Cardiac septum (tissue), 1 donor: ENCODE data around the gene IL1R2. TPM values are rescaled to one million over a fixed set of nuclear protein-coding genes. Genes with fewer than 3 reads are reported as not detected.

Experiments
- DNase-seq: peaks from one replicate; pipeline ENCODE4 v3.0.0-alpha.2; 2020; ENCODE audit warnings: low spot score
- intact Hi-C: fragments of 100-400 bp; cut with DNase I; formaldehyde crosslinking; loops from one replicate; pipeline ENCODE4 v1.14.0; 2022
- total RNA-seq: library from RNA; stranded (reverse); fragmentation: NEBNext Ultra II Directional; extraction: Animal tissue kit (Norgen Biotek cat#: 25700); gene quantifications from one replicate; pipeline ENCODE4 v1.2.1, GENCODE V29; 2021
- donor health status: DM: no; HTN: no; CAD: no.

Gene IL1R2
- total RNA-seq, 1 donor from 2014 or later, result 1.0 TPM

DNA sequence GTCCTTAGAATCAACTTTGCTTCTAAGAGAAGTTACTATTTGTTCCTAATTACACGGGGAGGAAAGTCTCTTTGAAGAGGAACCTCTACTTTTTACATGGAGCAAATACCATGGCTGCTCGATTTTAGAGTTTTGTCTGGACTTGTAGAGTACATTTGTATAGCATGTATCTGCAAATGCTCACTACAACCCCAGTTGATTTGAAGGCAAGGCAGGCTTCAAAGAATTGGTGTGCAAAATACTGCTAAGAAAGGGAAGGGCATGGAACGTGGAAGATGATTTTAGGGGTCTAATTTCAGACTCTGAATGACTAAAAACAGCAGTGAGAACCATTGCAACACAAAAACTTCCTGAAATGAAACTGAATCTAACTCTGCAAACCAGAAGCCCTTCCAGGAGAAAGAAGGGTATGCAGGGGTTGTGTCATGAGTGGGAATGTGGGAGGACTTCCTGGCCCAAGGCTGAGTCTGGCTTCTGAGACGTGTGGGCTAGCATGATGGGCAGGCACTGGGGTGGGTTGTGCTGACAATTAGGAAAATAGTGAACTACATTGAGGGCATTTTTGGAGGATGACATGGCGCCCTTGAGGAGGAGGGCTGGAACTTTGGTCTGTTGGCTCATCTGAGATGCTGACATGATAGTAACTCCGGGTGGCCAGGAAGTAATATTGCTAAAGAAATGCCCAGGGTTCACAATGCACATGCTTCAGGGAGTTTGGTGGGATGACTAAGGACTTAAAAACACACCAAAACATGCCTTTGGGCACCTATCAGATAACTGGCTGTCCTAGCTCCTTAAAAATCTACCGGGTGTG lies 18.9 kb upstream of the IL1R2 start:
- intact Hi-C loops, result no loop called here
- peak; percentile 66 for DNase-seq

DNA sequence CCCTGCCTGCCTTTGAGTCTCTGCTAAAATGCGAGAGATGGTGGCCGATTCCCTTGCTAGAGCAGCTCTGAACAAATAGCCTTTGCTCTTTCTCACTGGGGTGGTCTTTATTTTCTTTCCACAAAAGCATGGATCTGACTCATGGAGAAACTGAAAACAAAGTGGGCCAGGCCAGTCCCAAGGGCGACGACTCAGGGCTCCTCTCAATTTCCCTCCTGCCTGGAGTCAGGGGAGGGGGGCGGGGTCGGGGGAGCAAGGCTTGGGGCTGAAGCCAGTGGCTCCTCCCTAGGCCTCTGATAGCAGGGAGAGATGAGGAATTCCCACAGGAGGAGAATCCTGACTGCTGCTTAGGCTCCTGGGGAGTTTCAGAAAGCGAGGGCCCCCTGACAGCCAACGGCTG lies 17.1 kb upstream of the IL1R2 start:
- DNase-seq, result peak; percentile 59
- intact Hi-C loops, result no loop called here

DNA sequence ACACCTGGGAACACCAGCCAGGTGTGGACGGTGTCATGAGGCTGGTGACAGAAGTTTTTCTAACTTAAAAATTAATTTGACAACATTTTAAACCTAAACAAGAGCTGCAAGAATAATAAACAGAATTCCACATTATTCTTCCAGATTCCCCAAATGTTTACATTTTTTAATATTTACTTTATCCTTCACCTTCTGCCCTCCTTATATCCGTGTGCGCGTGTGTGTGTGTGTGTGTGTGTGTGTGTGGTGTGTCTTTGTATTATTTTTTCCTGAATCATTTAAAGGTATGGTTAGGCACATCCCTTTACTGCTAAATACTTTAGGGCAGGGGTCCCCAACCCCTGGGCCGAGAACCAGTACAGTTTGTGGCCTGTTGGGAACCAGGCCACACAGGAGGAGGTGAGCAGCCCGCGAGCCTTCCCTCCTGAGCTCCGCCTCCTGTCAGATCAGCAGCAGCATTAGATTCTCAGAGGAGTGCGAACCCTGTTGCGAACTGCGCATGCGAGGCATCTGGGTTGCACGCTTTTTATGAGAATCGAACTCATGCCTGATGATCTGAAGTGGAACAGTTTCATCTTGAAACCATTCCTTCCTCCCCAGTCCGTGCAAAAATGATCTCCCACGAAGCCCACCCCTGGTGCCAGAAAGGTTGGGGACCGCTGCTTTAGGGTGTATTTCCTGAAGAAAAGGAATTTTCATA lies 16.4 kb upstream of the IL1R2 start:
- no peak for DNase-seq
- intact Hi-C loops, result no loop called here

DNA sequence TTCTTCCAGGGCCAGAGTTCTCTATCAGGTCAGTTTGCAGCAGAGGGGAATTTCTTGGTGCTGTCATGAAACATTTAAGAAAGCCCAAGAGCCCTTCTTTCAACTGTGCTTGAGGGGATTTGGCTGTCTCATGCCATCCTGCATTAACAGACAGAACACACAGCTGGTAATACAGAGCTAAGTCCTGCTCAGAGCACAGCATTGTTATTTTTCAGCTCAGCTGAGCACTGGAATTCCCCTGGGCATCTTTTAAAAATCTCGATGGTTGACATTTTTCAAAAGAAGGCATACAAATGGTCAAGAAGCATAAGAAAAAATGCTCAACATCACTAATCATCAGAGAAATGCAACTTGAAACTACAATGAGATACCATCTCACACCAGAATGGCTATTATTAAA lies 14.9 kb upstream of the IL1R2 start:
- DNase-seq, result no peak
- intact Hi-C loops, result no loop called here

DNA sequence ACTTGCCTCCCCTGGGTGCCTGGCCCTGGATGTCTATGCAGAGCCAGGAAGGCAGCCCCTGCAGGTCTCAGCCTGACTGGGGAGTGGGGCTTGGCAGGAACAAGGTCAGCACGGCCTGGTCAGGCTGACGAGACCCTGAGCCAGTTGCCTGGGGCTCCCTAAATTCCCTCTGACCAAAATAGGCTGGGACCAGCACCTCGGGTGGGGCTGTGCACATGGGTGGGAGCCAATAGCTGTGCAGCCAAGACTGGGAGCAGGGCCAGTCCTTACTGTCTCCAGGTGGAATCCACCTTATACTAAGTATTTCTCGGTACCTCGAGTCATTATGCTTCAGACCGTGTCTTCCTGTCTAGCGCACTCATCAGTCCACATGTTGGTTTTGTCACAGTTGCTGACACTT lies 11.4 kb upstream of the IL1R2 start:
- intact Hi-C loops, result loop anchor here (10.0 kb wide), 1 partner anchor 96 kb away; no protein-coding TSS in a partner anchor
- DNase-seq, result peak; percentile 65

DNA sequence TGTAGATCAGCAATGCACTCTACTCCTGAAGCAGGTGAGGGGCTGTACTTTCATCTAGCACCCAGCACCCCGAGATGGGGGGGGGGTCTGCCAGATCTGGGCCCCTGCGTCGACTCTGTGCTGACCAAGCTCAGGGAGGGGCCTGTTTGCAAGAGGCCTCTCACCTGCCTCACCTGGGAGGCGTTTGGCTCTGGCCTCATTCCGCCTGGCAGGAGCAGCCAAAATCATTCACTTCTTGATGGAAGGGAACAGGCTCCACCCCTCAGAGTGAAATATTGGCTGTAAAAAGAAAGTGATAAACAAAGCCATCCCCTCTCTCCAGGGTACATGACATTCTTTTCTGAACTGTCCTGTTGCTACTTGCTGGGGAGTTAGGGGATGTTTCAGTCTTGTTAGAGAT lies 10.7 kb upstream of the IL1R2 start:
- intact Hi-C loops, result loop anchor here (10.0 kb wide), 1 partner anchor 96 kb away; no protein-coding TSS in a partner anchor
- DNase-seq, result no peak

DNA sequence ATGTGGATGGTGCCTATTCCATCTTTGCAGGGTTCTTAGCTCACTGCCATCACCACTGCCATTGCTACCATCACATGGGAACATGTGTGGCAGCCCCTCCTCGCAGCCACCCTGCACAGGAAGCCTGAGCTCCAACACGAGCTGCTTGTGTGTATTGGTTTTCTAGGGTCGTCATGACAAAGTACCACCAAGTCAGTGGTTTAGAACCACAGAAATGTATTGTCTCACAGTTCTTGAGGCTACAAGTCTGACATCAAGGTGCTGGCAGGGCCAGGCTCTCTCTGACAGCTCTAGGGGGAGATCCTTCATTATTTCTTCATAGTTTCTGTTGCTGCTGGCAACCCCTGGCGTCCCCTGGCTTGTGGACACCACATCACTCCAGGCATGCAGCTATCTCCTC lies 10.3 kb upstream of the IL1R2 start:
- intact Hi-C loops, result loop anchor here (10.0 kb wide), 1 partner anchor 97 kb away; no protein-coding TSS in a partner anchor
- peak; percentile 57 for DNase-seq

DNA sequence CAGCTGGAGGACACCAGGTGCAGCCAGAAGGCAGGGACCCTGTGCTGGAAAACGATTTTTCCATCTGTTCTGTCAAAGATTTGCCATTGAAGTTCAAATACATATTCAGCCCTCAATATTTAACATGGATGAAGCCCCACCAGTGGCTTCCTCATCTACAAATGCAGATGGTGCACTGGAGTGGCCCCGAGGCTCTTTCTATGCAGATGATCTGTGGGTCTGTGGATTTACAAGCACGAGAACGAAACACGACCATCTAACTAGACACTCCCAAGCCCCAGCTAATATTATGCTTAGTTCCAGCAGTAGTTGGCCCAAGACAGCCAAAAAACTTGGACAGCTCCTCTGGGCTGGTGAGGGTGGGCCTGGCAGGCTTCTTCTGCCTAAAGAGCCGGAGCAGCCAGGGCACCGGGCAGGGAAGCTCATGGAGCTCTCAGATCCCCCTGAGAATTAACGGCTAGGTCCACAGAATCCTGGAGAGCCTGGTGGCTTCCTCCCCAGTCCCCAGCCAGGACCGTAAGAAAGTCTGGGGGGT lies 9.2 kb upstream of the IL1R2 start:
- peak; percentile 35 for DNase-seq
- intact Hi-C loops, result loop anchor here (10.0 kb wide), 1 partner anchor 98 kb away; no protein-coding TSS in a partner anchor

DNA sequence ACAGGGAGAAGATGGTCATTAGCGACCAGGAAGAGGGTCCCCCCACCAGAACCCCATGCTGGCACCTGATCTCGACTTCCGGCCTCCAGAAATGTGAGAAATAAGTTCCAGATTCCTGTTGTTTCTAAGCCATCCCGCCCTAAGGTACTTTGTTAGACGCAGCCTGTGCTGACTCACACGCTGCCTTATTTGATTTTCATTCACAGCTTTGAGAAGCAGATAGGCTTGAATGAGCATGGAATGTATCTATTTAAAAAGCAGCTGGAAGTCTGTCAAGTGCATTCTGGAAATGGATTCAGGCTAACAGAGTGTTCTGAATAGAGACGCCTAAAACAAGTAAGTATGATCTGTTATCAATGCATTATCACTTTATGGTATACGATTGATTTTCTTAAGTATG lies 8.3 kb upstream of the IL1R2 start:
- intact Hi-C loops, result loop anchor here (10.0 kb wide), 1 partner anchor 99 kb away; no protein-coding TSS in a partner anchor
- no peak for DNase-seq

DNA sequence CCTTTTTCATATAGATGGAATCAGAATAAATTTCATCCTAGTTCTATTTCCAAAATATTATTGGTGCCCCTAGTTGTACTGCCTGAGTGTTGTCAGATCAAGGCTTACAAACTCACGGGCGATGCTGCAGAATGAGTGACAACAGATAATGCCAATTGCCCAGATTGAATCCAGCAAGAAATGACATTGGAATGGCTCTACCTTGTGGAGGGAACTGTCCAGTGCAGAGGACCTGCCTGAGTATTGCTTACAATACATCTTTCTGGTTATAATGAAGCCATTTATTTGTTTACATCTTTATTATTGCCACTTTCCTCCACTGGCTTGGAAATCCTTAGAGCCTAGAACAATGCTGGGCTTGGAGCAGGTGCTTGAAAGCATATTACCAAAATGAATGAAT lies 7.8 kb upstream of the IL1R2 start:
- no peak for DNase-seq
- intact Hi-C loops, result loop anchor here (10.0 kb wide), 1 partner anchor 99 kb away; no protein-coding TSS in a partner anchor

DNA sequence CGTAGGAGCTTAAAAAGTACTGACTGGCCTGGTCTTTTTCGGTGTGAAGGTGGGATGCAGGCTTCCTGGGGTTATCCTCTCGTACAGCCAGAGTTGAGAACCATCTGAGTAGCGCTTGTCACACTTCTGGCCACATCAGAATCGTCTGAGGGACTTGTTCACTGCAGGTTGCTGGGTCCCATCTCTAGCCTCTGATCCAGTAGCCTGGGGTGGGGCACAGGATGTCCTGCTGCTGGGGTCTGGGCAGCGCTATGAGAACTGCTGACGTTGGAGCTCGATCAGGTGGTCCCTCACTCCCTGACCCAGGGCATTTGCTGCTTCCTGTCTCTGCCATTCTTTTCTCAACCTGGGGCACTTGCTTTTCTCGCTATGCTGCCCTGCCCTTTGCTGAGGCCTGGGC lies 7.1 kb upstream of the IL1R2 start:
- intact Hi-C loops, result loop anchor here (10.0 kb wide), 1 partner anchor 100 kb away; no protein-coding TSS in a partner anchor
- DNase-seq, result no peak

DNA sequence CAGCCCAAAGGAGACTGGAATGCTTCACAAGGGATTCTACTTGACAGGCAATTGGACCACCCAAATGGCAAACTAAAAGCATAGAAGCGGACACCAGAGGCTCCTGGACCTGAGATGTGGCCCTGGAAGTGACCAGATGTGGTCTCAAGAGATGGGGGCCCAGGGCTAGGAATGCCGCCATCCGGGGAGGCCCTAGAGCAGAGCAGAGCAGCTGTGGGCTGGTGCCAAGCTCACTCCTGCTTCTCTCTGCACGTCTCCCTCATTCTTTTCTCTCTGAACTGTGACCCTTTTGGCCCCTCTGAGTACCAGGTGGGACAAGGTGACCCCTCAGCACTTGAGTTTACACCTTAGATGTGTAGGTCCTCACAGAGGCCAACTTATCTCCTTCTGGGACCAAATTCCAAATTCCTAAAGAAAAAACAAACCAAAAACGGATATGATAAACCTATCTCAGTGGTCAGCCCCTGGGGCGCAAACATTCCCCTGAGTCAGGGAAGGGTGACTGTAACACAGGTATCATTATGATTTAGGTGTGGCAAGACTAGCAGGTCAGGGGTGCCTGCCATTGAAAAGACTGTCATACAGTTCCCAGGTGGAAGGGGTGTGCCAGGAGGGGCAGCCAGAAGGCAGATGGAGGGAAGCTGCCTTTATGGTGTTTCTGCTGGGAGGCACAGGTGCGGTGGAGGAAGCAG lies 6.5 kb upstream of the IL1R2 start:
- peak; percentile 29 for DNase-seq
- intact Hi-C loops, result loop anchor here (10.0 kb wide), 1 partner anchor 100 kb away; no protein-coding TSS in a partner anchor

DNA sequence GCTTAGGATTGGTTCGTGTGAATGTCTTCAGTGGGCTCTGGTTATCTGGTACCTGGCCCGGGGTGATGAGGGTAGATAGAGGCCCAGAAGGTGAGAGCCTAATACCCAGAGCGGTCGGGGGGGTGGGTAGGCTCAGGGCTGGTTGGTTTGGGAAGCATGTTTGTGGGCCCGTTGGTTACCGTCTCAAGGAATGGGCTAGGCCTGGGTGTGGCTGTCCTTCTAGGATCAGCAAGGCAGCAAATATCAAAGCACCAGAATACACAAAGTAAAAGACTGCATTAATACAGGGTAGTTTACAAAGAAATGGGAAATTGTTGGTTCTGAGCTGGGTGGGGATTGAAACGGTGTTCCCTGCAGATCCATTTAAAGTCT lies 6.0 kb upstream of the IL1R2 start:
- intact Hi-C loops, result loop anchor here (10.0 kb wide), 1 partner anchor 101 kb away; no protein-coding TSS in a partner anchor
- DNase-seq, result no peak

DNA sequence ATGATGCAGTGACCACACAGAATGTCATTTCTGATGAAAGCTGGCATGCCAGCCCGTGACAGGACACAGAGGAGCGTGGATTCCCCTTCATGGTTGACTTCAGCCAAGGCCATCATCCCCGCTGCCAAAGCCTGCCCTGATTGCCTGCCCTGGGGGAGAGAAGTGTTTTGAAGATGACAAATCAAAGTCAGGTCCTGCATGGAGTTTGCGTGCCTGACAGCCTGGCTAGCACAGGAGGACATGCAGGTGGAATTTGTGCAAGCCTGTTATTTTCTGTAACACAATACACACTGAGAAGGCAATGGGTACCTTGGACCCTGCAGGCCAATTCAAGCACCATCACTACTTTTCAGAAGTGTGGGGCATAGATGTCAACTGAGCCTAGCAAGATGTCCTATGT lies 5.4 kb upstream of the IL1R2 start:
- intact Hi-C loops, result loop anchor here (10.0 kb wide), 1 partner anchor 102 kb away; no protein-coding TSS in a partner anchor
- no peak for DNase-seq

DNA sequence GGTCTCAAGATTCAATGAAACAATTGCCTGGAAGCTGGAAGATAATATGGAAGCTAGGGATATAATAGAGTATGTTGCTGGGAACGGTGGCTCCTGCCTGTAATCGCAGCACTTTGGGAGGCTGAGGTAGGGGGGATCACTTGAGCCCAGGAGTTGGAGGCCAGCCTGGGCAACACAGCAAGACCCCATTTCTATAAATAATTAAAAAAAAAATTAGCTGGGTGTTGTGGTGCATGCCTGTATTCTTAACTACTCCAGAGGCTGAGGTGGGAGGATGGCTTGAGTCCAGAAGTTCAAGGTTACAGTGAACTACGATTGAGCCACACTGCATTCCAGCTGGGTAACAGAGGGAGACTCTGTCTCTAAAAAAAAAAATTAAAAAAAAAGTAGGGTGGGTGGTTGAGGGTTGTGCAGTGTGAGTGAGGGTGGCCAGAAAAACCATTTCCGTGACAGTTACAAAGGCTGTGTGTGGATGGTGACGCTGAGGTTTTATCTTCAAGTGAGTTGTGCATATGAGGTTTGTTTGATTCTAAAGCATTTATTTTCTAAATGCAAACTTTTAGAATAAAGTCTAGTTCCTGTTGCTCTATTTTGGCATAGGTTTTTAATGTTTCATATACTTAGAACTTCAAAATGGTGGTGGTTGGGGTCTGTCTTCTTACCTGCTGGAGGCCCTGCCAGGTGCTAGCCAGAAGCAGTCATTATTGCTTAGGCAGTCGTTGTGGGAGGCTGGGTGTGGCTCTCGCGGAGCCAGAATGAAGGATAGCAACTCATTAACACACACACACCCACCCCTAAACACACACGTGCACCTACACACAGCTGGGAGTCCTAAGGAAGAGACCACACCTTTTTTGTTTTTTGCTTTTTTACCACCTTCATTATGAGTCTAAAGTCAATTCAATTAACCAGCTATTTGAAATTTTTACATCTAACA lies 4.7 kb upstream of the IL1R2 start:
- intact Hi-C loops, result loop anchor here (10.0 kb wide), 1 partner anchor 102 kb away; no protein-coding TSS in a partner anchor

DNA sequence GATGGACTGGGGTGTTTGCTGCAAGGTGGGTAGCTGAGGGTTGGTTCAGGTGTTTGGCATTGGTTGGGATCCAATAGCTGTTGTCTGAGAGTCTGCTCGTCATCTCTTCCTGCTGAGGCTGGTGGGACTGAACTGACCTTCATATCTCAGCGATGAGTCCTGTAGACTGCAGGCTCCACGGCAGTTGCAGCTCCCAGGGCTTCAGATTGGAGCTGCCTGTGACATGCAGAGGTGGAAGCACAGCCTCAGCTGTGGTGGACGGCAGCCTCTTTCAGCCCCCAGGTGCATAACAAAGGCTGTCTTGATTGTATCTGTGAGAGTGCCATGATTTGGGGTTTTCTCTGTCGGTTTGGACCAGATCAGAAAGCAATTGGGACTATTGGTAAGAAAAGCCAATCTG lies 3.9 kb upstream of the IL1R2 start:
- intact Hi-C loops, result loop anchor here (10.0 kb wide), 1 partner anchor 103 kb away; no protein-coding TSS in a partner anchor

More for the DNA sequence above, 4.7 kb upstream of the IL1R2 start:
- no peak for DNase-seq

DNA sequence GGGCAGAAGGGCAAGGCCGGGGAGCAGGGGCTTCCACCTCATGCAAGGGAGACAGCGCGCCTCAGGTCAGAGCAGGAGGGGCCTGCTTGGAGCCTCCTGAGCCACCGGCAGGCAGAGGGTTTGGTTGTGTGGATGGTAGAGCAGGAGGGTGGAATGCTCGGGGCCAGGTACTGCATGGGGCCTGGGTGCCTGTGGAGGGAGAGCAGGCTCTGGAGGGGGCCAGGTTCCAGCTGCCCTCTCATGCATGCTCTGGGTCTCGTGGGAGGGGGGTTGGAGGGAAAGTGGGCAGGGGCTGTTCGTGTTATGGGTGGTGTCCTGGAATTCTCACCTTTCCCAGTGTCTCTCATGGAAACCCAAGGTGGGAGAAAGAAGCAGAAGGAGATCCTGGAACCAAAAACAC lies 3.2 kb upstream of the IL1R2 start:
- DNase-seq, result no peak
- intact Hi-C loops, result loop anchor here (10.0 kb wide), 1 partner anchor 104 kb away; no protein-coding TSS in a partner anchor

More for the DNA sequence above, 3.9 kb upstream of the IL1R2 start:
- no peak for DNase-seq

DNA sequence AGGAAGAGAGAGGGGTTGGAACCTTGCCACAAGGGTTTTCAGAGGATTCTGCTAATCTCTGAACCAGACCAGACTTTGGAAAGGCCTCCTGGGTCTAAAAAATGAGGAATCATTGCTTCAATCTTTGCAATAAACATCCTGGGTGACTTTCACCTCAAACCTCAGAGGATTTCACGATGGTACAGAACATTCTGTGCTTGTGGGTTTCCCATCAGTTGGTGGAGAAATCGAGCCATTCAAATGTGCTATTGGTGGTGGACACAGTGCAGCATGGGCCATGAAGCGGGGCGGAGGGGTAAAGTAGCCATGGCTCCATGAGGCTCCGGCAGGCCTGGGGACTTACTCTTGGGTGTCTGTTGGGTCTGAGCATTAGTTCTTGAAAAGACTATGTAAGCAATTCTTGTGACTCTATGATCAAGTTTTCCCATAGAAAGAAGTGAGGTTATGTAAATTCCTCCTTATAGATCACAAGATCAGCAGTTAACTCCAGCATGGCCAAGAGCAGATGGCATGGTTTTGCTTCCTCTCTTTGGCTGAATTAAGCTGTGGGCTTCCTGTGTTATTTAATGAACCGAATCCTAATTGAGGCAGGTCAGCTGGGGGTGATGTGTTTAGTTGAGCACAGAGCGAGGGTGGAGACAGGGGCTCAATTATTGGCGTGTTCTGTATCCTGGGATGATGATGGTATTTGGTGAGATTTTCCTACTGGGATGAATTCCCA lies 1.9 kb upstream of the IL1R2 start:
- no peak for DNase-seq
- intact Hi-C loops, result loop anchor here (10.0 kb wide), 1 partner anchor 105 kb away; no protein-coding TSS in a partner anchor
